ENCODE measurements around the gene GPD1. TPM values are rescaled to one million over a fixed set of nuclear protein-coding genes. Genes with fewer than 3 reads are reported as not detected.

GPD1 gene
- total and polyA plus RNA-seq, 9 of the 15 experiments (the other 6 are each of a cell fraction or from before 2014, with no cell fraction given), result 0.13 to 1.00 (median 0.55) TPM

GRCh38 chr12:50106907-50107306 is 3.1 kb downstream of the GPD1 start:
- H4K20me1 ChIP-seq (replicated peaks; ENCODE audit: control insufficient read depth, insufficient read depth, low read length), result no peaks in the 10 kb centered on the region
- FAIRE-seq (no peak), DNase-seq (ENCODE audit: extremely low read depth in 1 of 4, low spot score in 3 of 4) (no peak), ATAC-seq (no peak)
- 5% methylated on average over 3 of the region's 3 CpGs for WGBS (ENCODE audit: insufficient coverage, low coverage, missing lambda C conversion rate)
- H3K9me3 ChIP-seq (replicated peaks; ENCODE audit: control insufficient read depth, insufficient read depth, low read depth, low read length), result no peaks in the 10 kb centered on the region
- TF ChIP-seq MCM7 (IDR thresholded peaks at IDR 0.05), result no peak
- no peak for TF ChIP-seq KAT7 (CRISPR knock-in tag; IDR thresholded peaks at IDR 0.05; ENCODE audit: borderline replicate concordance)
- TF ChIP-seq WHSC1 (IDR thresholded peaks at IDR 0.05; ENCODE audit: low read length), result no peak
- TF ChIP-seq, protein P1, sequence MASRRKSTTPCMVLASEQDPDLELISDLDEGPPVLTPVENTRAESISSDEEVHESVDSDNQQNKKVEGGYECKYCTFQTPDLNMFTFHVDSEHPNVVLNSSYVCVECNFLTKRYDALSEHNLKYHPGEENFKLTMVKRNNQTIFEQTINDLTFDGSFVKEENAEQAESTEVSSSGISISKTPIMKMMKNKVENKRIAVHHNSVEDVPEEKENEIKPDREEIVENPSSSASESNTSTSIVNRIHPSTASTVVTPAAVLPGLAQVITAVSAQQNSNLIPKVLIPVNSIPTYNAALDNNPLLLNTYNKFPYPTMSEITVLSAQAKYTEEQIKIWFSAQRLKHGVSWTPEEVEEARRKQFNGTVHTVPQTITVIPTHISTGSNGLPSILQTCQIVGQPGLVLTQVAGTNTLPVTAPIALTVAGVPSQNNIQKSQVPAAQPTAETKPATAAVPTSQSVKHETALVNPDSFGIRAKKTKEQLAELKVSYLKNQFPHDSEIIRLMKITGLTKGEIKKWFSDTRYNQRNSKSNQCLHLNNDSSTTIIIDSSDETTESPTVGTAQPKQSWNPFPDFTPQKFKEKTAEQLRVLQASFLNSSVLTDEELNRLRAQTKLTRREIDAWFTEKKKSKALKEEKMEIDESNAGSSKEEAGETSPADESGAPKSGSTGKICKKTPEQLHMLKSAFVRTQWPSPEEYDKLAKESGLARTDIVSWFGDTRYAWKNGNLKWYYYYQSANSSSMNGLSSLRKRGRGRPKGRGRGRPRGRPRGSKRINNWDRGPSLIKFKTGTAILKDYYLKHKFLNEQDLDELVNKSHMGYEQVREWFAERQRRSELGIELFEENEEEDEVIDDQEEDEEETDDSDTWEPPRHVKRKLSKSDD (conservative IDR thresholded peaks at IDR 0.05; ENCODE audit: low read length), result no peak
- TF ChIP-seq HMG20A (CRISPR knock-in tag; conservative IDR thresholded peaks at IDR 0.05), result no peak
- no peak for TF ChIP-seq TBP (optimal IDR thresholded peaks at IDR 0.05; ENCODE audit: low read depth, low read length)
- TF ChIP-seq CBFA2T3 (IDR thresholded peaks at IDR 0.05), result no peak
- TF ChIP-seq ZNF431 (CRISPR knock-in tag; IDR thresholded peaks at IDR 0.05), result no peak
- TF ChIP-seq IRF1 (CRISPR knock-in tag; IDR thresholded peaks at IDR 0.05; ENCODE audit: borderline replicate concordance), result no peak
- TF ChIP-seq ARID1B (IDR thresholded peaks at IDR 0.05), result no peak
- ChIA-PET POLR2A (no interaction called here), CTCF (ENCODE audit: low intra/inter-chr PET ratio) (no interaction called here)
- H3K27me3 ChIP-seq (ENCODE audit: control insufficient read depth in 2 of 2, insufficient read depth in 2 of 2, low read length in 2 of 2), result no peaks in the 10 kb centered on the region
- intact Hi-C loops (cut with micrococcal nuclease) (no loop called here), in situ Hi-C loops (cut with MboI) (no loop called here)
- BruUV-seq (replicated peaks), result no TSS peak
- no peak overlapping the region for H3K4me2 ChIP-seq (ENCODE audit: insufficient read depth, low read length)
- H3K36me3 ChIP-seq (ENCODE audit: control insufficient read depth, insufficient read depth, low read length), result peaks cover 2% of the 10 kb centered on the region; the same call in 1 of the 3 replicates
- H3K9me1 ChIP-seq (ENCODE audit: control insufficient read depth, insufficient read depth, low read length), result no peaks in the 10 kb centered on the region
- no peaks in the 10 kb centered on the region for H3K79me2 ChIP-seq (ENCODE audit: control insufficient read depth, insufficient read depth, low read length)
- H3K9ac ChIP-seq (ENCODE audit: insufficient read depth in 1 of 2, low read depth in 2 of 2, low read length in 2 of 2), result no peak overlapping the region
- no peak overlapping the region for H3K4me3 ChIP-seq
- H3K4me1 ChIP-seq (replicated peaks in 1 of 2; ENCODE audit: control insufficient read depth in 2 of 2, insufficient read depth in 2 of 2, low read length in 2 of 2), result peaks cover 41 to 44% of the 10 kb centered on the region in 2 experiments
- no peak overlapping the region for H2AFZ ChIP-seq (ENCODE audit: low read depth, low read length)
- H3K27ac ChIP-seq (ENCODE audit: extremely low read depth, low read depth, low read length), result no peak overlapping the region
